ENCODE data around the gene AHCY.
"Not testable (repeated sequence)": the region's sequence is repeated elsewhere in the genome, so short reads cannot be mapped to it uniquely, and the experiment has no call there.

AHCY gene

DNA sequence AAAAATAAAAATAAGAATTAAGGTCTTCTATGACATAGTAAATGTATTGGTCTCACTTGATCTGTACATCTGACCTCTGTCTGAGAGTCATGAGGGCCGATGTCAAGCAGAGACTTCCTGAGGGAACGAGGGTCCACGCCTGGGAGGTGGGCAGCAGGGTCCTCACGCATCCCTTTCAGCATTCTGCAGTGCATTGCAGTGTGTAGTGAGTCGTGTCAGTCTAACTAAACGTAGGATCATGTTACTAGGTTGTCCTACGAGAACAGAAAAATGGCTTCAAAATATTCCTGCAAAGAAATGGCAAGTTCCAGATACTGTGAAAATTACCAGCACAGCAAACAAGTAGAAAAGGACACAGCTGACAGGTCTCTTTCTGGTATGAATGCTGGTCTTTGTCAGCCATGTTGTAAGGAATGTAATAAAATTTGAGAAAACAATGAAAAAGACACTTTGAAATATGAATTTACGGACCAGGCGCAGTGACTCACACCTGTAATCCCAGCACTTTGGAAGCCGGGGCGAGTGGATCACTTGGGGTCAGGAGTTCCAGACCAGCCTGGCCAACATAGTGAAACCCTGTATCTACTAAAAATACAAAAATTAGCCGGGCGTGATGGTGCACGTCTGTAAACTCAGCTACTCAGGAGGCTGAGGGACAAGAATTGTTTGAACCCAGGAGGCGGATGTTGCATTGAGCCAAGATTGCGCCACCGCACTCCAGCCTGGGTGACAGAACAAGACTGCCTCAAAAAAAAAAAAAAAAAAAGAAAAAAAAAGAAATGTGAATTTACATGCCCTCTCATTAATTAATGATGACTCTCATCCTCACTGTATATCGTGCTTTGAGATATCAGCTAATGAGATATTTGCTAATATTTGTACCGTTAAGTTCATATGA lies 2.4 kb upstream of the AHCY start:
- no peak for DNase-seq (ENCODE audit: extremely low read depth, low read depth)
- TF ChIP-seq, protein P1, sequence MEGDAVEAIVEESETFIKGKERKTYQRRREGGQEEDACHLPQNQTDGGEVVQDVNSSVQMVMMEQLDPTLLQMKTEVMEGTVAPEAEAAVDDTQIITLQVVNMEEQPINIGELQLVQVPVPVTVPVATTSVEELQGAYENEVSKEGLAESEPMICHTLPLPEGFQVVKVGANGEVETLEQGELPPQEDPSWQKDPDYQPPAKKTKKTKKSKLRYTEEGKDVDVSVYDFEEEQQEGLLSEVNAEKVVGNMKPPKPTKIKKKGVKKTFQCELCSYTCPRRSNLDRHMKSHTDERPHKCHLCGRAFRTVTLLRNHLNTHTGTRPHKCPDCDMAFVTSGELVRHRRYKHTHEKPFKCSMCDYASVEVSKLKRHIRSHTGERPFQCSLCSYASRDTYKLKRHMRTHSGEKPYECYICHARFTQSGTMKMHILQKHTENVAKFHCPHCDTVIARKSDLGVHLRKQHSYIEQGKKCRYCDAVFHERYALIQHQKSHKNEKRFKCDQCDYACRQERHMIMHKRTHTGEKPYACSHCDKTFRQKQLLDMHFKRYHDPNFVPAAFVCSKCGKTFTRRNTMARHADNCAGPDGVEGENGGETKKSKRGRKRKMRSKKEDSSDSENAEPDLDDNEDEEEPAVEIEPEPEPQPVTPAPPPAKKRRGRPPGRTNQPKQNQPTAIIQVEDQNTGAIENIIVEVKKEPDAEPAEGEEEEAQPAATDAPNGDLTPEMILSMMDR (IDR thresholded peaks at IDR 0.05; ENCODE audit: low read depth, low read length), result no peak

DNA sequence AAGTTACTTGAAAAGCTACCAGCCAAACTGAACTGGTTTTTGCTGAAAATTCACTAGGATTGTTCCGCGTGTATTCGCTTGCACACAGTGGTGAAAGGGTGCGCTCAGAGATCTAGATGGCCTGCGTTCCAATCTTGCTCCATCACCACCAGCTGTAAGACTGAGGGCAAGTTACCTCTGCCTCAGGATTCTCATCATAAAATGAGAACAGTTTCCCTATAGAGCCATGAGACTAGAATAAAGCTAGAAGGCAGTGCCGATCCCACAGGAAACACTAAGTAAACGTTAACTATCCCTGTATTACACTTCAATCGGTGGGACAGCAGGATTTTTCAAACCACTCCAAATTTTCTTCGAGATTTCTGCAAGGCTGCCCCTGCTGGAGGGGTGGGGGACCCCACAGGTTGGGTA lies 838 bp downstream of the AHCY start:
- TF ChIP-seq, protein P1 (IDR thresholded peaks at IDR 0.05; ENCODE audit: low read depth, low read length), result no peak; the same call in 1 of the 2 replicates
- no peak for DNase-seq (ENCODE audit: extremely low read depth, low read depth)

DNA sequence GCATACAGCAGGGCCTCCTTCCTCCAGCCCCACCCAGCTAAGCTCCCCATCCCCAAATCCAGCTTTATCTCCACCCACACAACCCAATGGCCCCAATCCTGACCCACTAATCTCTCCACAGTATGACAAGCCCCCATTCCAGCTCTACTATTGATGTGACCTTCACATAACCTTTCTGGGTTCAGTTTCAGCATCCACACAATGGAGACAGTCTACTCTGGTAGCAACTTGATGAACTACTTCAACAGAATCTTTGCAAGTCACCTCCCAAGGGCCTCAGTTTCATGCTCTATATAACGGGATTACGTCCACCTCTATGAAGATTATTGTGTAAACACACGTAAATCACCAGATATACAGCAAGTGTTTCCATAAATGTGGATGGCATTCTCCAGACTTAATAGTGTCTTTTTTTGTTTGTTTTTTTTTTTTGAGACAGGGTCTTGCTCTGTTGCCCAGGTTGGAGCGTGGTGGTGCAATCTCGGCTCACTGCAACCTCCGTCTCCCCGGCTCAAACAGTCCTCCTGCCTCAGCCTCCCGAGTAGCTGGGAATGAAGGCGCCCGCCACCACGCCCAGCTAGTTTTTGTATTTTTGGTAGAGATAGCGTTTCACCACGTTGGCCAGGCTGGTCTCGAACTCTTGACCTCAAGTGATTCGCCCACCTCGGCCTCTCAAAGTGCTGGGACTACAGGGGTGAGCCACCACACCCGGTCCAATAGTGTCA lies 1.4 kb downstream of the AHCY start:
- no peak for DNase-seq (ENCODE audit: extremely low read depth, low read depth)
- TF ChIP-seq, protein P1 (IDR thresholded peaks at IDR 0.05; ENCODE audit: low read depth, low read length), result no peak

DNA sequence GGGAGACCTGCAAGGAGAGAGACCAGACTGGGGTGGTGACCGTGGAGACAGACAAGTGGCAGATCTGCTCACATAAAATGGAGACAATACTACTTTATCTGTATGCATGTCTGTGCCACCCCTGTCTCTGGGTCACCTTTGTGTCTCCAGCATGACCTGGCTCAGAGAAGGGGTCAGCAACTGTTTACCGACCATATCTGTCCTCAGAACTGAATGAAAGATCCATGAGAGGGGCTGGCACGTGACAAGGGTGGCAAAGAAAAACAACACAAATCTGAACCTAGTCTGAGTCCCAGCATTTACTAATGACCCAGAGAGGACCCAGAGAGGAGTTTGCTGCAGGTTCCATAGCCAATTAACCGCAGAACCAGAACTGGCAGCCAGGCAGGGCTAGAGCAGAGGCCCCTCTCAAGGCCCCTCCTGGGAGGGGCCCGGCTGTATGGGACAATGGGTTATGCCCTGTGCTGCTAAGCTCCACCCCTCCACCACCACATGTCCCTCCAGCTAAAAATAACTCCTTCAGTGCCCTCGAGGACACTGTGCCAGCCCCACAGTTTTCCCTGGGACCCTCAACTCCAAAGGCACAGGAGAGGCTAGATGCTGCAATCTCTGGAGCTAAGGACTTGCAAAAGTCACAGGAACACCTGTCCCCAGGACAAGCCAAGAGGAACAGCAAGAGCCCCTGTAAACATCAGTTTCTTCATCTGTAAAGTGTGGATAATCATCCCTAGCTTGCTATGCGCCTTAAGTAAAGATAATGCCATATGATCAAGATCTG lies 2.2 kb downstream of the AHCY start:
- no peak for DNase-seq (ENCODE audit: extremely low read depth, low read depth)
- TF ChIP-seq, protein P1 (IDR thresholded peaks at IDR 0.05; ENCODE audit: low read depth, low read length), result no peak

DNA sequence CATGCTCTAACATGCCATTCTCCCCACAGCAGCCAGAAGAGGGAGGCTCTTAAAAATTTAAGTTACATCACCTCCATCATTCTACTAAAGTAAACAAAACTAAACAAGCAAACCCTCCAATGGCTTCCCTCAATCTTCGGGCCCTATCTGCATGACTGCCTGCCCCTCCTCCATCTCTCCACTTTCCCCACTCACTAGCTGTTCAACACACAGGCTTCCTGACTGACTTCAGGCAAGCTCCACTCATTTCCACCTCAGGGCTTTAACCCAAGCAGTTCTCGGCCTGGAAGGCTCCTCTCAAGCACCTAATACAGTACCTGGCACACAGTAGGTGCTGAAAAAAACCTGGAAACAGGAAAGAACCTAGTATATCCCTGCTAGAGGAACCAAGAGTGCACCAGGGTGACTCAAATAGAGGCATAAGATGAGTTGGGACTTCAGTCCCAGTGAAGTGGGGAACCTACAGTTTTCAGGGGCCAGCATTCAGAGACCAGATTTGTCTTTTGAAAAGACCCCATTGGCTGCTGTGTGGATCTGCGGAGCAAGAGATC lies 2.8 kb downstream of the AHCY start:
- no peak for DNase-seq (ENCODE audit: extremely low read depth, low read depth)

DNA sequence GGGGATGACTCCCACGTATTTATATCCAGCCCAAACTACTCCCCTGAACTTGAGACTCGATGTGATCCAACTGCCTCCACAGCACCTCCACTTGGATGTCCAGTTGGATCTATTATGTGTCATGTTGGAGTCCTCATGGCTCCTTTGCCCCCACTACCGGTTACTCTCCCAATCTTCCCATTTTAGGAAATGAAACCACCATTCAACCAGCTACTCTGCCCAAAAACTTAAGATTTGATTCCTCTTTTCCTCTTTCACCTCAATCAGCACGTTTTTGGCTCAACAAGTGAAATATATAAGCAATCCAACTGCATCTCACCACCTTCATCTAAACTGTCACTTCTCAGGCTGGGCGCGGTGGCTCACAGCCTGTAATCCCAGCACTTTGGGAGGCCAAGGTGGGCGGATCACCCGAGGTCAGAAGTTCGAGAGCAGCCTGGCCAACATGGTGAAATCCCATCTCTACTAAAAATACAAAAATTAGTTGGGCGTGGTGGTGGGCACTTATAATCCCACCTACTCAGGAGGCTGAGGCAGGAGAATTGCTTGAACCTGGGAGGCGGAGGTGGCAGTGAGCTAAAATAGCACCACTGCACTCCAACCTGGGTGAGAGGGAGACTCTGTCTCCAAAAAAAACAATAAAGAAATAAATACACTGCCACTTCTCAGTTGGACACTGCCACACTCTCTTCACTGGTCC lies 3.4 kb downstream of the AHCY start:
- no peak for DNase-seq (ENCODE audit: extremely low read depth, low read depth)
- TF ChIP-seq, protein P1 (IDR thresholded peaks at IDR 0.05; ENCODE audit: low read depth, low read length), result no peak

More for the DNA sequence above, 2.8 kb downstream of the AHCY start:
- TF ChIP-seq, protein P1 (IDR thresholded peaks at IDR 0.05; ENCODE audit: low read depth, low read length), result no peak

DNA sequence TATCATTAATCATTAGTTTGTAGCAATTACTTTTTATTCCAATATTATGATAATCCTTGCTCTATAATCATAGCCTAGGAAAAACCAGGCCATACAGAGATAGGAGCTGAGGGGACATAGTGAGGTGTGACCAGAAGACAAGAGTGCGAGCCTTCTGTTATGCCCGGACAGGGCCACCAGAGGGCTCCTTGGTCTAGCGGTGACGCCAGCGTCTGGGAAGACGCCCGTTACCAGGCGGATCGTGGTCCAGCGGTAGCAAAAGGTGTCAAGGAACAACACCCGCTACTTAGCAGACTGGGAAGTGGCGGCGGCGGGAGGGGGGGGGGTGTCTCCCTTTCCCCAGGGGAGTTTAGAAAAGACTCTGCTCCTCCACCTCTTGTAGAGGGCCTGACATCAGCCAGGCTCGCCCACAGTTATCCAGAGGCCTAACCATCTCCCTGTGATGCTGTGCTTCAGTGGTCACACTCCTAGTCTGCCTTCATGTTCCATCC lies 4.8 kb downstream of the AHCY start:
- DNase-seq (ENCODE audit: extremely low read depth, low read depth), result not testable (repeated sequence)

Measured in AG09319 (cell line).